HG03378 (cell line): Measurements from ENCODE around the gene UNC5CL.

ENCODE experiments used
- ATAC-seq: cut with Tn5 transposase; IDR thresholded peaks from one replicate; pipeline ENCODE4 v1.9.1; 2021; ENCODE audit warnings: mild to moderate bottlenecking, moderate library complexity; ENCODE audit not compliant: unreplicated experiment

UNC5CL gene

GRCh38 chr6:41063884-41064285 lies 24.9 kb upstream of the UNC5CL start:
- ATAC-seq: no peak

- no peak for ATAC-seq
Measured at GRCh38 chr6:41062056-41062455, 23.0 kb upstream of the UNC5CL start.

GRCh38 chr6:41061196-41061726 lies 22.2 kb upstream of the UNC5CL start:
- no peak for ATAC-seq

- ATAC-seq: no peak
Measured at GRCh38 chr6:41059556-41059955, 20.5 kb upstream of the UNC5CL start.

GRCh38 chr6:41058783-41059181 lies 19.8 kb upstream of the UNC5CL start:
- no peak for ATAC-seq

GRCh38 chr6:41056768-41057490 lies 17.9 kb upstream of the UNC5CL start:
- no peak for ATAC-seq

- no peak for ATAC-seq
Measured at GRCh38 chr6:41055149-41055548, 16.1 kb upstream of the UNC5CL start.

GRCh38 chr6:41054511-41054910 lies 15.5 kb upstream of the UNC5CL start:
- ATAC-seq: no peak

- no peak for ATAC-seq
Measured at GRCh38 chr6:41053041-41053440, 14.0 kb upstream of the UNC5CL start, which contains the start of gene APOBEC2. TSS of gene APOBEC2 (plus strand) at chr6:41053202. CDS start at chr6:41053348, 146 bp downstream.

- ATAC-seq: no peak
Measured at GRCh38 chr6:41051873-41052272, 12.9 kb upstream of the UNC5CL start.

GRCh38 chr6:41050536-41050935 lies 11.5 kb upstream of the UNC5CL start:
- ATAC-seq: no peak

GRCh38 chr6:41049955-41050354 lies 10.9 kb upstream of the UNC5CL start:
- ATAC-seq: no peak

GRCh38 chr6:41049521-41049920 lies 10.5 kb upstream of the UNC5CL start:
- ATAC-seq: no peak

- ATAC-seq: no peak
Measured at GRCh38 chr6:41047745-41048732, 9.0 kb upstream of the UNC5CL start.

GRCh38 chr6:41047306-41047705 lies 8.3 kb upstream of the UNC5CL start:
- ATAC-seq: no peak

GRCh38 chr6:41046084-41046483 lies 7.1 kb upstream of the UNC5CL start:
- ATAC-seq: no peak

GRCh38 chr6:41045664-41046063 lies 6.6 kb upstream of the UNC5CL start:
- ATAC-seq: no peak

GRCh38 chr6:41043151-41043550 lies 4.1 kb upstream of the UNC5CL start:
- no peak for ATAC-seq

- ATAC-seq: no peak
Measured at GRCh38 chr6:41042226-41043055, 3.4 kb upstream of the UNC5CL start, which contains the start of gene TSPO2. TSS of gene TSPO2 (plus strand) at chr6:41042467. CDS start at chr6:41042986, 519 bp downstream.

- ATAC-seq: no peak
Measured at GRCh38 chr6:41040940-41041536, 2.0 kb upstream of the UNC5CL start.
